ENCODE data around the gene FAM131A.
A peak's percentile ranks its signal among the peaks of the same experiment; 100 is the strongest.

The FAM131A gene

GRCh38 chr3:184362668-184363546, 25.5 kb downstream of the FAM131A start:
- in situ Hi-C loops (cut with HindIII; ENCODE audit: low sequenced_read_pairs) = no loop called here
- peak; percentile 68 for TF ChIP-seq CTCF (IDR thresholded peaks at IDR 0.05; ENCODE audit: low read depth, low read length)
- DNase-seq (ENCODE audit: low read depth, low spot score) = peak; percentile 98
- peak overlapping the region; percentile 80 for H3K4me3 ChIP-seq (ENCODE audit: low read depth, low read length)

GRCh38 chr3:184366619-184367289, 29.4 kb downstream of the FAM131A start:
- DNase-seq (ENCODE audit: low read depth, low spot score) = peak; percentile 60
- no peak overlapping the region for H3K4me3 ChIP-seq (ENCODE audit: low read depth, low read length)
- in situ Hi-C loops (cut with HindIII; ENCODE audit: low sequenced_read_pairs) = no loop called here
- no peak for TF ChIP-seq CTCF (IDR thresholded peaks at IDR 0.05; ENCODE audit: low read depth, low read length)

- H3K4me3 ChIP-seq (ENCODE audit: low read depth, low read length) = no peak overlapping the region
- no peak for TF ChIP-seq CTCF (IDR thresholded peaks at IDR 0.05; ENCODE audit: low read depth, low read length)
- in situ Hi-C loops (cut with HindIII; ENCODE audit: low sequenced_read_pairs) = no loop called here
- DNase-seq (ENCODE audit: low read depth, low spot score) = no peak
Measured at GRCh38 chr3:184368116-184368515, 30.7 kb downstream of the FAM131A start.

GRCh38 chr3:184368586-184369183, 31.3 kb downstream of the FAM131A start:
- TF ChIP-seq CTCF (IDR thresholded peaks at IDR 0.05; ENCODE audit: low read depth, low read length) = no peak
- no peak overlapping the region for H3K4me3 ChIP-seq (ENCODE audit: low read depth, low read length)
- DNase-seq (ENCODE audit: low read depth, low spot score) = peak; percentile 92
- in situ Hi-C loops (cut with HindIII; ENCODE audit: low sequenced_read_pairs) = no loop called here

GRCh38 chr3:184371570-184372018, 34.2 kb downstream of the FAM131A start:
- peak; percentile 98 for TF ChIP-seq CTCF (IDR thresholded peaks at IDR 0.05; ENCODE audit: low read depth, low read length)
- peak; percentile 91 for DNase-seq (ENCODE audit: low read depth, low spot score)
- in situ Hi-C loops (cut with HindIII; ENCODE audit: low sequenced_read_pairs) = no loop called here
- H3K4me3 ChIP-seq (ENCODE audit: low read depth, low read length) = no peak overlapping the region

GRCh38 chr3:184372296-184372821, 35.0 kb downstream of the FAM131A start:
- no peak for DNase-seq (ENCODE audit: low read depth, low spot score)
- no peak for TF ChIP-seq CTCF (IDR thresholded peaks at IDR 0.05; ENCODE audit: low read depth, low read length)
- H3K4me3 ChIP-seq (ENCODE audit: low read depth, low read length) = no peak overlapping the region
- in situ Hi-C loops (cut with HindIII; ENCODE audit: low sequenced_read_pairs) = no loop called here

Measured in astrocyte of the spinal cord (primary cell).